Karpas-422 (cell line): ENCODE data around the gene COA7. TPM values are rescaled to one million over a fixed set of nuclear protein-coding genes. Genes with fewer than 3 reads are reported as not detected.

ENCODE experiments used
- DNase-seq: peaks from one replicate; pipeline ENCODE4 v3.0.0-alpha.2; 2015
- H2AFZ ChIP-seq: fragments of 200-600 bp; sonication (generic); 2 replicates; pipeline ENCODE4 v1.6.1; 2014; ENCODE audit warnings: antibody characterized with exemption, low read length, mixed read lengths
- H3K27ac ChIP-seq: fragments of 200-600 bp; sonication (generic); 2 replicates; pipeline ENCODE4 v1.5.1; 2014; ENCODE audit warnings: mild to moderate bottlenecking, low read length, moderate library complexity
- H3K27me3 ChIP-seq: fragments of 200-600 bp; sonication (generic); 2 replicates; pipeline ENCODE4 v1.6.1; 2014; ENCODE audit warnings: low read length, mixed read lengths
- H3K36me3 ChIP-seq: fragments of 200-600 bp; sonication (generic); 2 replicates; pipeline ENCODE4 v1.6.1; 2014; ENCODE audit warnings: low read length, mixed read lengths; ENCODE audit not compliant: insufficient read depth
- H3K4me1 ChIP-seq: fragments of 200-600 bp; sonication (generic); 2 replicates; pipeline ENCODE4 v1.6.1; 2014; ENCODE audit warnings: mild to moderate bottlenecking, low read length, mixed read lengths
- H3K4me2 ChIP-seq: fragments of 200-600 bp; sonication (generic); 2 replicates; pipeline ENCODE4 v1.6.1; 2014; ENCODE audit warnings: low read length, low read depth, mild to moderate bottlenecking; ENCODE audit not compliant: poor library complexity, severe bottlenecking
- H3K4me3 ChIP-seq: fragments of 200-600 bp; sonication (generic); 2 replicates; pipeline ENCODE4 v1.5.1; 2014; ENCODE audit warnings: mild to moderate bottlenecking, antibody characterized with exemption, low read length, mixed read lengths
- H3K79me2 ChIP-seq: fragments of 200-600 bp; sonication (generic); 2 replicates; pipeline ENCODE4 v1.6.1; 2014; ENCODE audit warnings: mild to moderate bottlenecking, low read length, mixed read lengths
- H3K9ac ChIP-seq: fragments of 200-600 bp; sonication (generic); 2 replicates; pipeline ENCODE4 v1.6.0; 2014; ENCODE audit warnings: low read length
- H3K9me2 ChIP-seq: fragments of 200-600 bp; sonication (generic), shearing (Covaris generic); replicated peaks from 2 replicates; pipeline ENCODE4 v1.6.0; 2014; ENCODE audit warnings: mild to moderate bottlenecking, low read length, moderate library complexity; ENCODE audit not compliant: insufficient read depth
- H3K9me3 ChIP-seq: fragments of 300-700, 200-600 bp; sonication (generic); 2 replicates; pipeline ENCODE4 v1.6.1; 2014; ENCODE audit warnings: low read length, mixed read lengths
- H4K20me1 ChIP-seq: fragments of 200-600 bp; sonication (generic); 2 replicates; pipeline ENCODE4 v1.6.1; 2014; ENCODE audit warnings: mild to moderate bottlenecking, antibody characterized with exemption, low read length, low read depth; ENCODE audit not compliant: insufficient read depth
- total RNA-seq: library from RNA; depleted of rRNA; stranded (reverse); fragments of >200 nt; shearing (Covaris generic); gene quantifications from 2 replicates; pipeline ENCODE4 v1.2.3, GENCODE V29; 2014; ENCODE audit warnings: low replicate concordance

COA7 gene
- total RNA-seq, 1 experiment from 2014 or later, result 10.8 TPM

DNA sequence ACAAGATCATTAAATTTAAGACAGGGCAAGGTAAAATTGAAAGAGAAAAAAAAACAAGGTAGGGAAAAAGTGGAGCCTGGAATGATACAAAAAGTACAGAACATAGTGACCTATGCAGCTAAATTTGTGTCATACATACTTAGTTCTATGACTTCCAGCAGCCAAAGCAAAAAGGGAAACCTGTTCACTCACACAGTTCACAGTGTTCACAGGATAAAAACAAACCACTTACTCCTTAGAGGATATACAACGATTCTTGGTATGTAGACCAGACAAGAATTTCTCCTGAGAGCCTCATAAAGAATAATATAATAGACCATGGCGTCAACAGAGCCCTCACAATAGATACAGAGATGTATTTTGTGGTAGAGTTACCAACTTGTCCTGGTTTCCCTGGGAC lies 27.5 kb downstream of the COA7 start:
- H3K4me3 ChIP-seq, result no peak overlapping the region
- no peaks in the 10 kb centered on the region for H4K20me1 ChIP-seq
- no peaks in the 10 kb centered on the region for H3K9me3 ChIP-seq
- H3K9me2 ChIP-seq, result no peaks in the 10 kb centered on the region
- DNase-seq, result no peak
- H3K27me3 ChIP-seq, result no peaks in the 10 kb centered on the region
- no peak overlapping the region for H2AFZ ChIP-seq
- no peaks in the 10 kb centered on the region for H3K79me2 ChIP-seq
- H3K27ac ChIP-seq, result no peak overlapping the region
- no peaks in the 10 kb centered on the region for H3K36me3 ChIP-seq
- no peak overlapping the region for H3K4me2 ChIP-seq
- no peak overlapping the region for H3K9ac ChIP-seq
- no peaks in the 10 kb centered on the region for H3K4me1 ChIP-seq

DNA sequence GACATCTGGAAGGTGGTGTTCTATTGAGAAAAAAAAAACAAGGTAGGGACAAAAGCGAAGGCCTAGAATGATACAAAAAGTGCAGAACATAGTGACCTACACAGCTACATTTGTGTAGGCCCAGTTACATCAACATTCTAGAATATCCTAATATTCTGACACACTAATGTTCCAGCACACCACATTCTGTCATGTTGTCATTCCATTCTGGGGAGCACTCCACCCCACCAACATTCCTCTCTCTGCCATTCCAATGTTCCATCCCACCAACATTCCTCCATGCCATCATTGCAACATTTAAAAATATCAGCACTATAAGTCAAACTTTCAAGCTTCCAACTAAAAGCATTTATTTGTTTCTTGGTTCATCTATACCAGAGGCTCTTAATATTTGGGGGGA lies 28.5 kb downstream of the COA7 start:
- Histone ChIP-seq H3K9ac (no peak overlapping the region), H3K36me3 (no peaks in the 10 kb centered on the region), H3K27me3 (no peaks in the 10 kb centered on the region)

DNA sequence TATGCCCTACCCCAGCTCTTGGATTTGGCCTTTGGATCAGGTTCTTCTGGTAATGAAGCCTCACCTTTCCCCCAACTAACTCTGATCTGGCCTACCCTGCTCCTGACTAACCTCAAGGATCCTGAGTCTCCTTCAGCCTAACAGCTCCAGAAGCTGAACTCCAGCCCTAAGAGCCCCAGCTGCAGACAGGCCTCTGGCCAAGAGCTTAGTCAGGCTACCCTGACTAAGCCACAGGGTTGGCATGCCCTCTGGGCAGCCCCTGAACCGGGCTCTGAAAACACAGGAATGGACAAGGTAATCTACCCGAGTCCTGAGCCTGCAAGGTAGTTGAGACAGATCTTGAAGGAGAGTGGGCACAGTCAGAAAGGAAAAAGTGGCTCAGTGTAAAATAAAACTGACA lies 29.4 kb downstream of the COA7 start:
- H2AFZ ChIP-seq, result no peak overlapping the region
- no peak overlapping the region for H3K4me2 ChIP-seq
- H3K36me3 ChIP-seq, result no peaks in the 10 kb centered on the region
- no peak overlapping the region for H3K27ac ChIP-seq
- no peaks in the 10 kb centered on the region for H4K20me1 ChIP-seq
- DNase-seq, result no peak
- H3K4me1 ChIP-seq, result no peaks in the 10 kb centered on the region
- H3K4me3 ChIP-seq, result no peak overlapping the region
- H3K9me2 ChIP-seq, result no peaks in the 10 kb centered on the region
- no peaks in the 10 kb centered on the region for H3K9me3 ChIP-seq
- H3K79me2 ChIP-seq, result no peaks in the 10 kb centered on the region
- no peaks in the 10 kb centered on the region for H3K27me3 ChIP-seq
- H3K9ac ChIP-seq, result no peak overlapping the region

More for the DNA sequence above, 28.5 kb downstream of the COA7 start:
- H3K27ac ChIP-seq, result no peak overlapping the region
- no peak overlapping the region for H2AFZ ChIP-seq
- no peaks in the 10 kb centered on the region for H4K20me1 ChIP-seq
- H3K4me1 ChIP-seq, result no peaks in the 10 kb centered on the region
- no peaks in the 10 kb centered on the region for H3K9me2 ChIP-seq
- DNase-seq, result no peak
- H3K79me2 ChIP-seq, result no peaks in the 10 kb centered on the region
- no peak overlapping the region for H3K4me2 ChIP-seq
- H3K4me3 ChIP-seq, result no peak overlapping the region
- no peaks in the 10 kb centered on the region for H3K9me3 ChIP-seq

DNA sequence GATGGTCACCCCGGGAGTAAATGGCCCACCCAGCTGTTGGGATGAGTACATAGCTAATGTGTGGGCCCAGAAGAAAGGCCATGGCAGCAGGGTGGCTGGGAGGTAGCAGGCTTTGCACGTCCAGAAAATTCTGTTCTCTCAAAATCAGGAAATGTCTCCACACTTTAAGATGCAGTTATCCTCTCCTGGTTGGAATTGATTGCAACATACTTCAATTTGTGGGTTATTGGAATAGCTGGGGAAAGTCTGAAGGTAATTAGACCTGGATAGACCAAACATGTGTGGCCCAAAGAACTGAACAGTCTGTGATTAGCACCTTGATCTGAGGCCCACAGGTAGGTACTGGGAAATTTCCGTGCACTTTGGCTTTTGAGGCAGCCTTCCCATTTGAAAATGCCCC lies 30.2 kb downstream of the COA7 start:
- no peak overlapping the region for H3K4me2 ChIP-seq
- no peaks in the 10 kb centered on the region for H3K36me3 ChIP-seq
- H3K27me3 ChIP-seq, result no peaks in the 10 kb centered on the region
- H3K9me2 ChIP-seq, result no peaks in the 10 kb centered on the region
- no peaks in the 10 kb centered on the region for H4K20me1 ChIP-seq
- no peak overlapping the region for H3K9ac ChIP-seq
- no peak for DNase-seq
- no peaks in the 10 kb centered on the region for H3K4me1 ChIP-seq
- H3K9me3 ChIP-seq, result no peaks in the 10 kb centered on the region
- no peak overlapping the region for H2AFZ ChIP-seq
- no peaks in the 10 kb centered on the region for H3K79me2 ChIP-seq
- H3K27ac ChIP-seq, result no peak overlapping the region
- H3K4me3 ChIP-seq, result no peak overlapping the region

DNA sequence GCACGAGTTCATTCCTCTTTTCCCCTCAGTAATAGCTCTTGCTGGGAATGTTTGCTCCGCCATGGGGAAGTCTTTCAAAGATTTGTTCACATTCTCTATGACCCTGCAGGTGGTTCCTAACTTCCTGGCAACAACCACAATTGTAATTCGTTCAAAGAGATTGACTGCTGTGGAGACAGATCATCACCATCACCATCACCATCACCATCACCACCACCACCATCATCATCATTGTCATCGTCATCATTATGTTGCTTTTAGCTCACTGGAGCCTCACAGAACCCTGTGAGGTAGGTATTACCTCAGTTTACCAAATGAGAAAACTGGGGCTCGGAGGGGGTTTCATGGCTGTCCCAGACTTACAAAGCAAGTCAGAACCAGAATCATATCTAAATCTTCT lies 30.9 kb downstream of the COA7 start:
- no peaks in the 10 kb centered on the region for H3K36me3 ChIP-seq
- DNase-seq, result no peak
- no peak overlapping the region for H3K4me3 ChIP-seq
- no peak overlapping the region for H2AFZ ChIP-seq
- H3K4me2 ChIP-seq, result no peak overlapping the region
- H3K4me1 ChIP-seq, result no peaks in the 10 kb centered on the region
- no peaks in the 10 kb centered on the region for H3K27me3 ChIP-seq
- H3K27ac ChIP-seq, result no peak overlapping the region
- no peaks in the 10 kb centered on the region for H3K9me2 ChIP-seq
- H3K9me3 ChIP-seq, result no peaks in the 10 kb centered on the region
- H3K79me2 ChIP-seq, result no peaks in the 10 kb centered on the region
- no peak overlapping the region for H3K9ac ChIP-seq
- H4K20me1 ChIP-seq, result no peaks in the 10 kb centered on the region

DNA sequence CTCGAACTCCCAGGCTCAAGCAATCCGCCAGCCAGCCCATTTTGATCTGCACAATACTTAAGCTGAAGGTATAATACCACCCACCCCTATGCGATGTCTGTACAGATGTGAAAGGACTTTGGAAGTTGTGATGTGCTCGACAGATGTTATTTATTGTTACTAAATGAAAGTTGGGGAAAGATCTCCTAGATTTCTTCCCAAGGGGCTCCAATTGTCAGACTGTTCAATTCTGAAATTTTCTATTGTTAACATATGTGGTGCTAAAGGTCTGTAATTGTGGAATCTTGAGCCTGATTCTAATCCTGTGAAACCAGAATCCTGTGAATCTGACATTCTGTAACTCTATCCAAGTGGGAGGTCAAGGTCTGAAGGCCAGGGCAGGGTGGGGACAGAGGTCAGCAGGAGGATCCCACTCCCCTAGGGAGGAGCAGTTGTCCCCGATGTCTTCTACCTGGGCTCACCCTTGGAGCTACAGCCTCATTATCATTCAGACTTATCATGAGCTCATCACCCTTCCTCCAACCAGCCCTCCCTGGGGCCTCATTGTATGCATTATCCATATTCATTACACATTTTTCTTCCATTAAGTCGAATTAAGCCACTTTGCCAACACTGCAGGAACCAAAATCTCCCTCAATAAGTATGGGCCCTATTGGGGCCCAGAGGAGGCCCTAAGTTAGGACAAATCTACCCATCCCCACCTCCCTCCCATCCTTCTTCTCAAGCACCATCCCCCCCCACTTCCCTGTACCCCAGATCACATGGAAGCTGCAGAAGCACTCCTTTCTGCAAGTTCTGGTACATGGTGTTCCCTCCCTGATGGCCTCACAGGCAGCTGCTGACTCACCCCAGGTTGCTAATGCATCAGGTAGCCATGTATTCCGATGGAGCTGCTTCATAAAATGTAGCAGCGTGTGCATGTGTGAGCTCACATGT lies 32.9 kb downstream of the COA7 start:
- H4K20me1 ChIP-seq, result no peaks in the 10 kb centered on the region
- H3K36me3 ChIP-seq, result no peaks in the 10 kb centered on the region
- H3K4me1 ChIP-seq, result no peaks in the 10 kb centered on the region
- H3K4me3 ChIP-seq, result no peak overlapping the region
- H2AFZ ChIP-seq, result no peak overlapping the region
- no peaks in the 10 kb centered on the region for H3K9me2 ChIP-seq
- H3K9ac ChIP-seq, result no peak overlapping the region
- no peak for DNase-seq
- H3K27ac ChIP-seq, result no peak overlapping the region
- H3K4me2 ChIP-seq, result no peak overlapping the region
- H3K27me3 ChIP-seq, result no peaks in the 10 kb centered on the region
- no peaks in the 10 kb centered on the region for H3K79me2 ChIP-seq
- no peaks in the 10 kb centered on the region for H3K9me3 ChIP-seq

DNA sequence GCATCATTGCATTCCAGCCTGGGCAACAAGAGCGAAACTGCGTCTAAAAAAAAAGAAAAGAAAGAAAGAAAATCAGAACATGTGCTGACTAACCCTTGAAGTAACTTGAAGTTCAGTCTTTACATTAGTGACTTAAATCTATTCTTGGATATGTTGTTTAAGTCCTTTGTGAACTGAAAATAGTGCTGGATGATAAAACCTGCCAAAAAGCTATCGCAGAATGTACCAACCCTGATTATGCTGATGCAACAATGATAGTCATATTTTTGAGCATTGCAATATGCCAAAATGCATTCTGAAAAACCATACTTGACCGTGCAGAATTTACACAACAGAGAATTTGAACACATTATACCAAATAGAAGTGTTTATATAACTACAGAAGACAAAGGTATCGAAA lies 34.4 kb downstream of the COA7 start:
- no peaks in the 10 kb centered on the region for H4K20me1 ChIP-seq
- H2AFZ ChIP-seq, result no peak overlapping the region
- H3K27me3 ChIP-seq, result no peaks in the 10 kb centered on the region
- H3K36me3 ChIP-seq, result no peaks in the 10 kb centered on the region
- no peaks in the 10 kb centered on the region for H3K4me1 ChIP-seq
- DNase-seq, result no peak
- no peak overlapping the region for H3K4me2 ChIP-seq
- no peak overlapping the region for H3K4me3 ChIP-seq
- no peak overlapping the region for H3K27ac ChIP-seq
- no peaks in the 10 kb centered on the region for H3K9me3 ChIP-seq
- no peaks in the 10 kb centered on the region for H3K79me2 ChIP-seq
- no peak overlapping the region for H3K9ac ChIP-seq
- no peaks in the 10 kb centered on the region for H3K9me2 ChIP-seq

DNA sequence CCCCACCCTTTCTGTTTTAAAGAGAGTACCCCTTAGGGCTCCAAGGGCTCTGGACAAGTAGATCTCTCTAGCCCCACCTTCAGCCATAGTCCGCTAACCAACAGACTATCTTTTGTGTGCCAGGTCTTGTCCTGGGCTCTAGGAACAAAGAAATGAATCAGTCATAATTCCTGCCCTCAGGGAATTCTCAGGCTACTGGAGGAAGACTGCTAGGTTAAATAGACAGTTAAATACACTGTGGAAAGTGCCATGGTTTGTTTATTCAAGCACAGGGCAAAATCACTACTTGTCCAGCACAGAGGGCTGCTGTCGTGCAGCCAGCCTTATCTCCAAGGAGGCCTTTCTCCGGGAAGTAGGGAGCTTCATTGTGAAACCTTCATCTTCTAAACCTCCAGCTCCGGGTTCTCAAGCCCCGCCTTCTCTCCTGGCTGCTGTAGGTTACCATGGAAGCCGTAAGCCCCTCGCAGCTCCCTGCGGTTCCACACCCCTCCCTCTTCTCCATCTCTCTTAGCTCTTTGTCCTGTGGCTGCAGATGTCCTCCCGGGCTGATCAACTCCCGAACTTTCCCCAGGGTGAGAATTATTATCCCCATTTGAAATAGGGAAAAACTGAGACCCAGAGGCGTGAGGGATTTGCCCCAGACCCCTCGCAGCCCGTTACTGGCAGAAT lies 35.4 kb downstream of the COA7 start:
- no peaks in the 10 kb centered on the region for H3K36me3 ChIP-seq
- no peak overlapping the region for H3K9ac ChIP-seq
- H2AFZ ChIP-seq, result no peak overlapping the region
- no peaks in the 10 kb centered on the region for H3K9me3 ChIP-seq
- H3K27me3 ChIP-seq, result no peaks in the 10 kb centered on the region
- no peaks in the 10 kb centered on the region for H3K4me1 ChIP-seq
- no peak for DNase-seq
- no peak overlapping the region for H3K27ac ChIP-seq
- H3K79me2 ChIP-seq, result no peaks in the 10 kb centered on the region
- H4K20me1 ChIP-seq, result no peaks in the 10 kb centered on the region
- H3K4me2 ChIP-seq, result no peak overlapping the region
- H3K9me2 ChIP-seq, result no peaks in the 10 kb centered on the region
- H3K4me3 ChIP-seq, result no peak overlapping the region
